ENCODE results near the gene TUBGCP2. TPM values are rescaled to one million over a fixed set of nuclear protein-coding genes. Genes with fewer than 3 reads are reported as not detected.

TUBGCP2 gene
- total and polyA plus RNA-seq, 2 of the 13 experiments (the other 11 are each of a cell fraction or from before 2014, with no cell fraction given) = 21.3 to 34.5 TPM

GRCh38 chr10:133281628-133282372, 26.9 kb downstream of the TUBGCP2 start:
- Histone ChIP-seq H3K79me2 (ENCODE audit: insufficient read depth, low read length) (no peaks in the 10 kb centered on the region), H3K4me2 (ENCODE audit: low read depth, low read length) (no peak overlapping the region), H3K27me3 (ENCODE audit: control insufficient read depth in 1 of 2, insufficient read depth in 2 of 2, low read length in 2 of 2) (no peaks in the 10 kb centered on the region; a peak in 1 of 5 replicates), H4K20me1 (ENCODE audit: insufficient read depth, low read length) (peaks cover 7% of the 10 kb centered on the region; the same call in 1 of the 2 replicates), H2AFZ (ENCODE audit: low read length) (no peak overlapping the region), H3K27ac (ENCODE audit: extremely low read length, insufficient read depth, low read length) (no peak overlapping the region), H3K9me3 (ENCODE audit: low read length) (no peaks in the 10 kb centered on the region), H3K4me3 (replicated peaks in 1 of 3; ENCODE audit: insufficient read depth in 1 of 3, low read depth in 2 of 3, low read length in 3 of 3) (no peak overlapping the region), H3K36me3 (replicated peaks in 1 of 2; ENCODE audit: control insufficient read depth in 1 of 2, insufficient read depth in 2 of 2, low read length in 2 of 2) (peaks cover 23 to 54% of the 10 kb centered on the region in 2 experiments; a peak in 4 of 5 replicates), H3K4me1 (ENCODE audit: insufficient read depth, low read length) (peaks cover 23% of the 10 kb centered on the region), H3K9ac (ENCODE audit: insufficient read depth, low read depth, low read length) (no peak overlapping the region)
- no TSS peak for BruUV-seq (replicated peaks)
- no peak for DNase-seq (ENCODE audit: low spot score)
- FAIRE-seq = no peak
- 93% methylated on average over 34 of the region's 38 CpGs for WGBS (ENCODE audit: low lambda C conversion rate)
- in situ Hi-C loops (cut with HindIII; ENCODE audit: extremely low pct_ligation_motif_present, low pct_unique_long_range_greater_than_20kb) (no loop called here), intact Hi-C loops (cut with micrococcal nuclease; ENCODE audit: unreplicated experiment) (no loop called here)
- ChIA-PET POLR2A (no interaction called here), CTCF (ENCODE audit: low intra/inter-chr PET ratio, low total read pairs) (no interaction called here)
- no peak for ATAC-seq
- TF ChIP-seq RBM39 (IDR thresholded peaks at IDR 0.05; ENCODE audit: low read depth, low read length, poor library complexity, severe bottlenecking) = no peak
- no peak for TF ChIP-seq HNRNPUL1 (IDR thresholded peaks at IDR 0.05; ENCODE audit: low read depth, low read length)
- no peak for TF ChIP-seq ZNF616 (CRISPR knock-in tag; IDR thresholded peaks at IDR 0.05; ENCODE audit: low read depth)
- TF ChIP-seq SATB2 (CRISPR knock-in tag; IDR thresholded peaks at IDR 0.05) = no peak
- no peak for TF ChIP-seq ZNF558 (CRISPR knock-in tag; IDR thresholded peaks at IDR 0.05; ENCODE audit: borderline replicate concordance)
- TF ChIP-seq ZNF143 (CRISPR knock-in tag; IDR thresholded peaks at IDR 0.05) = no peak

- no peaks in the 10 kb centered on the region for H3K9me3 ChIP-seq (ENCODE audit: low read length)
- POLR2A ChIA-PET = no interaction called here
- no peak overlapping the region for H3K4me2 ChIP-seq (ENCODE audit: low read depth, low read length)
- H3K27ac ChIP-seq (ENCODE audit: extremely low read length, insufficient read depth, low read length) = no peak overlapping the region
- peaks cover 7% of the 10 kb centered on the region; the same call in 1 of the 2 replicates for H4K20me1 ChIP-seq (ENCODE audit: insufficient read depth, low read length)
- no peak for ATAC-seq
- no peak overlapping the region for H3K9ac ChIP-seq (ENCODE audit: insufficient read depth, low read depth, low read length)
- H2AFZ ChIP-seq (ENCODE audit: low read length) = no peak overlapping the region
- BruUV-seq (replicated peaks) = no TSS peak
- no peaks in the 10 kb centered on the region for H3K79me2 ChIP-seq (ENCODE audit: insufficient read depth, low read length)
- H3K4me1 ChIP-seq (ENCODE audit: insufficient read depth, low read length) = peaks cover 23% of the 10 kb centered on the region
- in situ Hi-C loops (cut with HindIII; ENCODE audit: extremely low pct_ligation_motif_present, low pct_unique_long_range_greater_than_20kb) = no loop called here
- intact Hi-C loops (cut with micrococcal nuclease; ENCODE audit: unreplicated experiment) = no loop called here
- CTCF ChIA-PET (ENCODE audit: low intra/inter-chr PET ratio, low total read pairs) = no interaction called here
- FAIRE-seq = no peak
- no peak overlapping the region for H3K4me3 ChIP-seq (replicated peaks in 1 of 3; ENCODE audit: insufficient read depth in 1 of 3, low read depth in 2 of 3, low read length in 3 of 3)
- peaks cover 23 to 47% of the 10 kb centered on the region in 2 experiments; a peak in 4 of 5 replicates for H3K36me3 ChIP-seq (replicated peaks in 1 of 2; ENCODE audit: control insufficient read depth in 1 of 2, insufficient read depth in 2 of 2, low read length in 2 of 2)
- no peak for DNase-seq (ENCODE audit: low spot score)
- 94% methylated on average over 5 of the region's 15 CpGs for WGBS (ENCODE audit: low lambda C conversion rate)
- peaks cover 0 to 4% of the 10 kb centered on the region in 2 experiments; a peak in 2 of 5 replicates for H3K27me3 ChIP-seq (ENCODE audit: control insufficient read depth in 1 of 2, insufficient read depth in 2 of 2, low read length in 2 of 2)
- no peak for TF ChIP-seq ZNF232 (CRISPR knock-in tag; IDR thresholded peaks at IDR 0.05; ENCODE audit: borderline replicate concordance)
- no peak for TF ChIP-seq MTF2 (CRISPR knock-in tag; IDR thresholded peaks at IDR 0.05; ENCODE audit: borderline replicate concordance)
- TF ChIP-seq NFE2L2 (IDR thresholded peaks at IDR 0.05; ENCODE audit: low read length) = no peak
- TF ChIP-seq ZNF142 (CRISPR knock-in tag; IDR thresholded peaks at IDR 0.05) = no peak
- TF ChIP-seq ZNF460 (CRISPR knock-in tag; IDR thresholded peaks at IDR 0.05; ENCODE audit: borderline replicate concordance) = no peak
- TF ChIP-seq DPF2 (CRISPR knock-in tag; IDR thresholded peaks at IDR 0.05; ENCODE audit: borderline replicate concordance, low read depth) = no peak
- no peak for TF ChIP-seq CCDC6 (CRISPR knock-in tag; IDR thresholded peaks at IDR 0.05)
These were observed 27.6 kb downstream of the TUBGCP2 start for GRCh38 chr10:133281084-133281483.
